OCI-LY3 (cell line): ENCODE data around the gene ADISSP.
A peak's percentile ranks its signal among the peaks of the same experiment; 100 is the strongest.

Experiments used
- H2AFZ ChIP-seq: fragments of 200-600, 300-600 bp; shearing (Covaris generic); 2 replicates; pipeline ENCODE4 v1.6.0; 2014; ENCODE audit warnings: antibody characterized with exemption, low read depth, low read length
- H3K27ac ChIP-seq: fragments of 200-600, 300-600 bp; sonication (generic); 2 replicates; pipeline ENCODE4 v1.5.1; 2014; ENCODE audit warnings: mild to moderate bottlenecking, low read length, moderate library complexity, mixed read lengths
- H3K27me3 ChIP-seq: fragments of 200-600, 300-600 bp; sonication (generic); 2 replicates; pipeline ENCODE4 v1.6.1; 2014; ENCODE audit warnings: low read depth, low read length, mixed read lengths
- H3K36me3 ChIP-seq: fragments of 200-600, 300-600 bp; sonication (generic); replicated peaks from 2 replicates; pipeline ENCODE3; 2014; ENCODE audit warnings: low read depth, low read length, mixed read lengths
- H3K4me1 ChIP-seq: fragments of 300-600, 200-600 bp; sonication (generic); 2 replicates; pipeline ENCODE4 v1.6.1; 2014; ENCODE audit warnings: low read length, mixed read lengths
- H3K4me2 ChIP-seq: fragments of 200-600, 300-600 bp; sonication (generic); 2 replicates; pipeline ENCODE4 v1.6.1; 2014; ENCODE audit warnings: low read length, mixed read lengths
- H3K4me3 ChIP-seq: fragments of 300-600, 200-600 bp; sonication (generic); 2 replicates; pipeline ENCODE4 v1.5.1; 2014; ENCODE audit warnings: antibody characterized with exemption, mild to moderate bottlenecking, low read length, moderate library complexity
- H3K79me2 ChIP-seq: fragments of 300-600, 200-600 bp; shearing (Covaris generic); 2 replicates; pipeline ENCODE4 v1.6.1; 2014; ENCODE audit warnings: mild to moderate bottlenecking, low read length, mixed read lengths
- H3K9ac ChIP-seq: fragments of 300-600, 200-600 bp; shearing (Covaris generic); 2 replicates; pipeline ENCODE4 v1.6.0; 2014; ENCODE audit warnings: mild to moderate bottlenecking, low read length, moderate library complexity
- H3K9me3 ChIP-seq: fragments of 200-600, 300-600 bp; shearing (Covaris generic); 2 replicates; pipeline ENCODE4 v1.6.1; 2014; ENCODE audit warnings: low read length, mixed read lengths; ENCODE audit not compliant: insufficient read depth
- H4K20me1 ChIP-seq: fragments of 200-600, 300-600 bp; sonication (generic); 2 replicates; pipeline ENCODE4 v1.6.1; 2016; ENCODE audit warnings: low read length, mixed read lengths; ENCODE audit not compliant: insufficient read depth
- CTCF ChIP-seq: fragments of 200-600, 300-600 bp; sonication (generic); IDR thresholded peaks from 2 replicates; pipeline ENCODE4 v1.5.1; 2014; ENCODE audit warnings: antibody characterized with exemption, low read length, low read depth
- EZH2phosphoT487 ChIP-seq: fragments of 200-600 bp; shearing (Covaris generic); IDR thresholded peaks from 2 replicates; pipeline ENCODE4 v1.6.1; 2018; ENCODE audit warnings: antibody characterized with exemption, mixed run types, low read depth

The ADISSP gene

GRCh38 chr20:3767427-3768341, at the start of gene ADISSP:
Gene ADISSP, minus strand, starts transcription at chr20:3767753. Its CDS starts 7,653 bp downstream, at chr20:3760100.
- Histone ChIP-seq H3K27me3 (no peaks in the 10 kb centered on the region), H3K4me2 (peak within 1 kb of the TSS; percentile 89), H3K9me3 (no peaks in the 10 kb centered on the region), H3K4me1 (peaks cover 22% of the 10 kb centered on the region), H2AFZ (peak within 1 kb of the TSS; percentile 49), H3K36me3 (no peaks in the 10 kb centered on the region), H3K27ac (peak within 1 kb of the TSS; percentile 54), H3K79me2 (peaks cover 31% of the 10 kb centered on the region), H3K4me3 (peak within 1 kb of the TSS; percentile 82), H4K20me1 (peaks cover 3% of the 10 kb centered on the region; the same call in 1 of the 2 replicates), H3K9ac (peak within 1 kb of the TSS; percentile 77)
- TF ChIP-seq EZH2phosphoT487 (no peak), CTCF (peak; percentile 37)

- peaks cover 9% of the 10 kb centered on the region; the same call in 1 of the 2 replicates for H3K27me3 ChIP-seq
- no peaks in the 10 kb centered on the region for H4K20me1 ChIP-seq
- H3K4me3 ChIP-seq: no peak overlapping the region
- no peak overlapping the region for H3K27ac ChIP-seq
- no peaks in the 10 kb centered on the region for H3K79me2 ChIP-seq
- no peaks in the 10 kb centered on the region for H3K36me3 ChIP-seq
- TF ChIP-seq CTCF (no peak), EZH2phosphoT487 (no peak)
- H3K4me1 ChIP-seq: peaks cover 10% of the 10 kb centered on the region
- no peaks in the 10 kb centered on the region for H3K9me3 ChIP-seq
- H2AFZ ChIP-seq: no peak overlapping the region
- no peak overlapping the region for H3K4me2 ChIP-seq
- H3K9ac ChIP-seq: no peak overlapping the region
Observed at GRCh38 chr20:3815703-3816315, 48.3 kb upstream of the ADISSP start.

GRCh38 chr20:3814928-3815495, 47.5 kb upstream of the ADISSP start:
- Histone ChIP-seq H3K9ac (no peak overlapping the region), H3K4me2 (no peak overlapping the region), H3K4me1 (peaks cover 10% of the 10 kb centered on the region), H3K27ac (no peak overlapping the region), H2AFZ (no peak overlapping the region), H3K36me3 (no peaks in the 10 kb centered on the region), H3K27me3 (peaks cover 9% of the 10 kb centered on the region; the same call in 1 of the 2 replicates), H3K9me3 (no peaks in the 10 kb centered on the region), H3K4me3 (no peak overlapping the region), H3K79me2 (no peaks in the 10 kb centered on the region), H4K20me1 (no peaks in the 10 kb centered on the region)
- TF ChIP-seq CTCF: no peak
- TF ChIP-seq EZH2phosphoT487: no peak
